Measurements from ENCODE around the gene UBQLN4.

DNA sequence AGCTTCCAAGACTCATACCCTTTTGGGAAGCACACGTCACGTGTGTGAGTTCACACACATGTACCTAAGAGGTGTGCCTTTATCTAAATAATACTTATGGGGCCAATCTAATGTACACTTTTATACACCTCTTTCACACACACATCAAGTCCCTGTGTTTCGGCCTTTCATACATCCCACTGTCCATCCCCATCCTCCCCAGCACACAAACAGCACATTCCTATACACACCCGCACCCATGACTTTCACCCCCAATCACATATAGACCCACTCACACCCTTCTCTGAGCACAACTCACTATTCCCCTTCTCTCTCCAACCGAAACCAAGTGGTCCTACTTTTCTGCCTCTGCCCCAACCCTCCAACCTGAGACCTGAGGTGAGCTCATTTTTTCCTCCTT is 25.1 kb upstream of the UBQLN4 start:
- TF ChIP-seq, protein P1, sequence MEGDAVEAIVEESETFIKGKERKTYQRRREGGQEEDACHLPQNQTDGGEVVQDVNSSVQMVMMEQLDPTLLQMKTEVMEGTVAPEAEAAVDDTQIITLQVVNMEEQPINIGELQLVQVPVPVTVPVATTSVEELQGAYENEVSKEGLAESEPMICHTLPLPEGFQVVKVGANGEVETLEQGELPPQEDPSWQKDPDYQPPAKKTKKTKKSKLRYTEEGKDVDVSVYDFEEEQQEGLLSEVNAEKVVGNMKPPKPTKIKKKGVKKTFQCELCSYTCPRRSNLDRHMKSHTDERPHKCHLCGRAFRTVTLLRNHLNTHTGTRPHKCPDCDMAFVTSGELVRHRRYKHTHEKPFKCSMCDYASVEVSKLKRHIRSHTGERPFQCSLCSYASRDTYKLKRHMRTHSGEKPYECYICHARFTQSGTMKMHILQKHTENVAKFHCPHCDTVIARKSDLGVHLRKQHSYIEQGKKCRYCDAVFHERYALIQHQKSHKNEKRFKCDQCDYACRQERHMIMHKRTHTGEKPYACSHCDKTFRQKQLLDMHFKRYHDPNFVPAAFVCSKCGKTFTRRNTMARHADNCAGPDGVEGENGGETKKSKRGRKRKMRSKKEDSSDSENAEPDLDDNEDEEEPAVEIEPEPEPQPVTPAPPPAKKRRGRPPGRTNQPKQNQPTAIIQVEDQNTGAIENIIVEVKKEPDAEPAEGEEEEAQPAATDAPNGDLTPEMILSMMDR (IDR thresholded peaks at IDR 0.05; ENCODE audit: low read depth, low read length): no peak
- TF ChIP-seq, protein P2, sequence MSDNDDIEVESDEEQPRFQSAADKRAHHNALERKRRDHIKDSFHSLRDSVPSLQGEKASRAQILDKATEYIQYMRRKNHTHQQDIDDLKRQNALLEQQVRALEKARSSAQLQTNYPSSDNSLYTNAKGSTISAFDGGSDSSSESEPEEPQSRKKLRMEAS (IDR thresholded peaks at IDR 0.05; ENCODE audit: low read depth, low read length): no peak
- no peak for TF ChIP-seq POLR2A (IDR thresholded peaks at IDR 0.05; ENCODE audit: extremely low read depth, insufficient read length)

All from NB4 (cell line).